Neural cell (in vitro differentiated cells): ENCODE results near the gene PDCD5. TPM values are rescaled to one million over a fixed set of nuclear protein-coding genes. Genes with fewer than 3 reads are reported as not detected.
"Not testable (repeated sequence)": the region's sequence is repeated elsewhere in the genome, so short reads cannot be mapped to it uniquely, and the experiment has no call there.

ENCODE experiments used
- H2AFZ ChIP-seq: fragments of 200-600, 300-800 bp; sonication (generic), shearing (Covaris generic); 2 replicates; pipeline ENCODE4 v1.6.0; 2014; ENCODE audit warnings: low read depth, mild to moderate bottlenecking, antibody characterized with exemption, low read length, moderate library complexity
- H3F3A ChIP-seq: fragments of 200-600 bp; shearing (Covaris generic); 2 replicates; pipeline ENCODE4 v1.6.1; 2016; ENCODE audit warnings: mild to moderate bottlenecking, moderate library complexity, mixed read lengths, antibody characterized with exemption, low read length; ENCODE audit not compliant: insufficient read depth, poor library complexity, severe bottlenecking
- H3K27ac ChIP-seq: fragments of 200-600, 300-800 bp; sonication (generic), shearing (Covaris generic); 2 replicates; pipeline ENCODE4 v1.5.1; 2014; ENCODE audit warnings: mild to moderate bottlenecking, low read length, moderate library complexity
- H3K27me3 ChIP-seq: fragments of 300-800, 200-600 bp; sonication (generic), shearing (Covaris generic); 2 replicates; pipeline ENCODE4 v1.6.0; 2014; ENCODE audit warnings: mild to moderate bottlenecking, low read depth, low read length, moderate library complexity; ENCODE audit not compliant: insufficient read depth
- H3K36me3 ChIP-seq: fragments of 300-800, 200-600 bp; sonication (generic), shearing (Covaris generic); 2 replicates; pipeline ENCODE4 v1.5.1; 2014; ENCODE audit warnings: mild to moderate bottlenecking, antibody characterized with exemption, low read length, moderate library complexity; ENCODE audit not compliant: insufficient read depth
- H3K4me2 ChIP-seq: fragments of 300-800, 200-600 bp; sonication (generic), shearing (Covaris generic); 2 replicates; pipeline ENCODE4 v1.6.0; 2014; ENCODE audit warnings: mild to moderate bottlenecking, low read length
- H3K4me3 ChIP-seq: fragments of 300-800, 200-600 bp; sonication (generic), shearing (Covaris generic); 2 replicates; pipeline ENCODE4 v1.5.1; 2014; ENCODE audit warnings: mild to moderate bottlenecking, low read length, moderate library complexity
- H3K79me2 ChIP-seq: fragments of 200-600 bp; shearing (Covaris generic); replicated peaks from 2 replicates; pipeline ENCODE4 v1.6.0; 2014; ENCODE audit warnings: mild to moderate bottlenecking, low read length, moderate library complexity; ENCODE audit not compliant: insufficient read depth
- H3K9ac ChIP-seq: fragments of 300-800, 200-600 bp; sonication (generic), shearing (Covaris generic); 2 replicates; pipeline ENCODE4 v1.6.1; 2016; ENCODE audit warnings: mild to moderate bottlenecking, low read length, mixed read lengths
- H3K9me2 ChIP-seq: fragments of 200-600 bp; shearing (Covaris generic); 2 replicates; pipeline ENCODE4 v1.6.1; 2016; ENCODE audit warnings: mild to moderate bottlenecking, low read length, mixed read lengths; ENCODE audit not compliant: insufficient read depth
- H3K9me3 ChIP-seq: fragments of 200-600, 300-800 bp; sonication (generic), shearing (Covaris generic); 2 replicates; pipeline ENCODE4 v1.6.1; 2016; ENCODE audit warnings: mild to moderate bottlenecking, mixed run types, low read length, moderate library complexity, mixed read lengths
- H4K20me1 ChIP-seq: fragments of 200-600 bp; shearing (Covaris generic); 2 replicates; pipeline ENCODE4 v1.6.1; 2016; ENCODE audit warnings: mild to moderate bottlenecking, mixed run types; ENCODE audit not compliant: insufficient read depth
- EP300 ChIP-seq: fragments of 450-650 bp; conservative IDR thresholded peaks from 2 replicates; pipeline ENCODE4 v1.6.1; 2014; ENCODE audit warnings: antibody characterized with exemption, mild to moderate bottlenecking, moderate library complexity; ENCODE audit not compliant: poor library complexity, severe bottlenecking
- EZH2 ChIP-seq: fragments of 200-600, 300-800 bp; shearing (Covaris generic), sonication (generic); IDR thresholded peaks from 2 replicates; pipeline ENCODE4 v1.6.1; 2014; ENCODE audit warnings: antibody characterized with exemption, low read length, borderline replicate concordance, mild to moderate bottlenecking; ENCODE audit not compliant: insufficient read depth, poor library complexity, severe bottlenecking
- MXI1 ChIP-seq: fragments of 450-650 bp; conservative IDR thresholded peaks from 2 replicates; pipeline ENCODE4 v1.6.1; 2014; ENCODE audit warnings: antibody characterized with exemption, mild to moderate bottlenecking; ENCODE audit not compliant: poor library complexity, severe bottlenecking
- POLR2AphosphoS5 ChIP-seq: IDR thresholded peaks from 2 replicates; pipeline ENCODE4 v1.6.1; 2012
- RAD21 ChIP-seq: fragments of 450-650 bp; conservative IDR thresholded peaks from 2 replicates; pipeline ENCODE4 v1.6.1; 2014; ENCODE audit warnings: antibody characterized with exemption, mild to moderate bottlenecking, moderate library complexity
- SMC3 ChIP-seq: fragments of 450-650 bp; conservative IDR thresholded peaks from 2 replicates; pipeline ENCODE4 v1.6.1; 2014; ENCODE audit warnings: antibody characterized with exemption, mild to moderate bottlenecking, moderate library complexity; ENCODE audit not compliant: poor library complexity
- TAF1 ChIP-seq: IDR thresholded peaks from 2 replicates; pipeline ENCODE4 v1.6.1; 2012; ENCODE audit warnings: low read depth
- polyA plus RNA-seq: library from polyadenylated mRNA; depleted of rRNA; stranded (reverse); fragments of >200 nt; gene quantifications from 2 replicates; pipeline ENCODE4 v1.2.3, GENCODE V29; 2014
- TF ChIP-seq, protein P1 (sequence below): IDR thresholded peaks from 2 replicates; pipeline ENCODE4 v1.6.1; 2012; ENCODE audit warnings: borderline replicate concordance
- TF ChIP-seq, protein P2 (sequence below): fragments of 450-650 bp; IDR thresholded peaks from 2 replicates; pipeline ENCODE4 v1.5.1; 2014; ENCODE audit warnings: antibody characterized with exemption, mild to moderate bottlenecking, moderate library complexity; ENCODE audit not compliant: poor library complexity, severe bottlenecking

The PDCD5 gene
- polyA plus RNA-seq, 1 donor from 2014 or later: 189 TPM

DNA sequence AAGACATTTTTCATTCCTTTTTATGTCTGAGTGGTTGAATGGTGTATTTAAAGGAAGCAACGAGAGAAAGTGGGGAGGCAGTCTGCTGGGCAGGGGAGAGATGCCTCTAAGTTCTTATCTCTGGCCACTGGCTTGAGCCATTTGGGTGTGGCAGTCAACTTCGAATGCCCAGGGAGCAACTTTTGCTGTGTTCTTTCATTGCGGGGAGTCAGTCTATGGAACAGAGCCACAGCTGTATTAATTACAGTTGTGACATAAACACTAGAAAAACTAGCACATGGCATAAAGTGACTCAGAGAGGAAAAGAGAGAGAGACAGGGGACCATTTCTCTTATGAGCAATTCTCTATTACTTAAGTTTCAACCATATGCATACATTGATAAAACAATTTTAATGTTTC lies 40.4 kb upstream of the PDCD5 start:
- no peaks in the 10 kb centered on the region for H3K36me3 ChIP-seq
- H4K20me1 ChIP-seq: no peaks in the 10 kb centered on the region
- no peak overlapping the region for H3K9ac ChIP-seq
- H3K27me3 ChIP-seq: no peaks in the 10 kb centered on the region
- no peaks in the 10 kb centered on the region for H3K9me3 ChIP-seq
- no peaks in the 10 kb centered on the region for H3K9me2 ChIP-seq
- TF ChIP-seq, protein P1, sequence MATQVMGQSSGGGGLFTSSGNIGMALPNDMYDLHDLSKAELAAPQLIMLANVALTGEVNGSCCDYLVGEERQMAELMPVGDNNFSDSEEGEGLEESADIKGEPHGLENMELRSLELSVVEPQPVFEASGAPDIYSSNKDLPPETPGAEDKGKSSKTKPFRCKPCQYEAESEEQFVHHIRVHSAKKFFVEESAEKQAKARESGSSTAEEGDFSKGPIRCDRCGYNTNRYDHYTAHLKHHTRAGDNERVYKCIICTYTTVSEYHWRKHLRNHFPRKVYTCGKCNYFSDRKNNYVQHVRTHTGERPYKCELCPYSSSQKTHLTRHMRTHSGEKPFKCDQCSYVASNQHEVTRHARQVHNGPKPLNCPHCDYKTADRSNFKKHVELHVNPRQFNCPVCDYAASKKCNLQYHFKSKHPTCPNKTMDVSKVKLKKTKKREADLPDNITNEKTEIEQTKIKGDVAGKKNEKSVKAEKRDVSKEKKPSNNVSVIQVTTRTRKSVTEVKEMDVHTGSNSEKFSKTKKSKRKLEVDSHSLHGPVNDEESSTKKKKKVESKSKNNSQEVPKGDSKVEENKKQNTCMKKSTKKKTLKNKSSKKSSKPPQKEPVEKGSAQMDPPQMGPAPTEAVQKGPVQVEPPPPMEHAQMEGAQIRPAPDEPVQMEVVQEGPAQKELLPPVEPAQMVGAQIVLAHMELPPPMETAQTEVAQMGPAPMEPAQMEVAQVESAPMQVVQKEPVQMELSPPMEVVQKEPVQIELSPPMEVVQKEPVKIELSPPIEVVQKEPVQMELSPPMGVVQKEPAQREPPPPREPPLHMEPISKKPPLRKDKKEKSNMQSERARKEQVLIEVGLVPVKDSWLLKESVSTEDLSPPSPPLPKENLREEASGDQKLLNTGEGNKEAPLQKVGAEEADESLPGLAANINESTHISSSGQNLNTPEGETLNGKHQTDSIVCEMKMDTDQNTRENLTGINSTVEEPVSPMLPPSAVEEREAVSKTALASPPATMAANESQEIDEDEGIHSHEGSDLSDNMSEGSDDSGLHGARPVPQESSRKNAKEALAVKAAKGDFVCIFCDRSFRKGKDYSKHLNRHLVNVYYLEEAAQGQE: no peak
- no peak for TF ChIP-seq EP300
- H2AFZ ChIP-seq: no peak overlapping the region
- H3K4me3 ChIP-seq: no peak overlapping the region
- no peak overlapping the region for H3K27ac ChIP-seq
- no peaks in the 10 kb centered on the region for H3F3A ChIP-seq
- no peaks in the 10 kb centered on the region for H3K79me2 ChIP-seq
- H3K4me2 ChIP-seq: no peak overlapping the region

- not testable (repeated sequence) for H3K27me3 ChIP-seq, H3K9ac ChIP-seq, H3K79me2 ChIP-seq, H2AFZ ChIP-seq, H3K36me3 ChIP-seq, H3F3A ChIP-seq, H3K9me2 ChIP-seq, H3K4me3 ChIP-seq, H4K20me1 ChIP-seq, H3K9me3 ChIP-seq, H3K4me2 ChIP-seq, H3K27ac ChIP-seq
Observed at GRCh38 chr19:32541376-32541775, 39.6 kb upstream of the PDCD5 start.

DNA sequence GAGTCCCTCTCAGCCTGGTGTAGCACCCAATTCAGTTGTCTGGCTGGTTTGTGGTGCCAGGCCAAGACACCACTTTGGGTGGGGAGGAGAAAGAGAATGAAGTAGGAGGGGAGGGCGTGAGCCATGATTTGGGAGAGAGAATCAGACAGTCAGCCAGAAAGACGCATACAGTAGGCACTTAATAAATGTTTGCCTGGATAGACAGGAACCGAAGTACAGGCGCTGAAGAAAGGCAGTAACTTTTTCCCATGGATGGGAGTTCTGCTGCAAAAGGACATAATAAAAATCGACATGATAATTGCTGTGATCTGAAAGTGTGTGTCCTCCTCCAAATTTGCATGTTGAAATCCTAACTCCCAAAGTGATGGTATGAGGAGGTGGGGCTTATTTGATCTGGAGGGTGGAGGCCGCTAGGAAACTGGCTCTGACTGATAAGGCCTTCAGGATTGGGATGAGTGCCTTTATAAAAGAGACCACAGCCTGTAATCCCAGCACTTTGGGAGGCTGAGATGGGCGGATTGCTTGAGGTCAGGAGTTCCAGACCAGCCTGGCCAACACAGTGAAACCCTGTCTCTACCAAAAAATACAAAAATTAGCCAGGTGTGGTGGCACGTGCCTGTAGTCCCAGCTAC lies 38.4 kb upstream of the PDCD5 start:
- Histone ChIP-seq H4K20me1 (no peaks in the 10 kb centered on the region), H3K9ac (no peak overlapping the region), H3K79me2 (no peaks in the 10 kb centered on the region), H3K9me3 (no peaks in the 10 kb centered on the region), H2AFZ (no peak overlapping the region), H3K4me3 (no peak overlapping the region), H3F3A (no peaks in the 10 kb centered on the region), H3K27me3 (no peaks in the 10 kb centered on the region), H3K4me2 (no peak overlapping the region), H3K36me3 (no peaks in the 10 kb centered on the region), H3K27ac (no peak overlapping the region), H3K9me2 (no peaks in the 10 kb centered on the region)
- TF ChIP-seq RAD21 (no peak), POLR2AphosphoS5 (no peak), EP300 (no peak), EZH2 (no peak), TAF1 (no peak), MXI1 (no peak), SMC3 (no peak)
- TF ChIP-seq, protein P1: no peak
- TF ChIP-seq, protein P2, sequence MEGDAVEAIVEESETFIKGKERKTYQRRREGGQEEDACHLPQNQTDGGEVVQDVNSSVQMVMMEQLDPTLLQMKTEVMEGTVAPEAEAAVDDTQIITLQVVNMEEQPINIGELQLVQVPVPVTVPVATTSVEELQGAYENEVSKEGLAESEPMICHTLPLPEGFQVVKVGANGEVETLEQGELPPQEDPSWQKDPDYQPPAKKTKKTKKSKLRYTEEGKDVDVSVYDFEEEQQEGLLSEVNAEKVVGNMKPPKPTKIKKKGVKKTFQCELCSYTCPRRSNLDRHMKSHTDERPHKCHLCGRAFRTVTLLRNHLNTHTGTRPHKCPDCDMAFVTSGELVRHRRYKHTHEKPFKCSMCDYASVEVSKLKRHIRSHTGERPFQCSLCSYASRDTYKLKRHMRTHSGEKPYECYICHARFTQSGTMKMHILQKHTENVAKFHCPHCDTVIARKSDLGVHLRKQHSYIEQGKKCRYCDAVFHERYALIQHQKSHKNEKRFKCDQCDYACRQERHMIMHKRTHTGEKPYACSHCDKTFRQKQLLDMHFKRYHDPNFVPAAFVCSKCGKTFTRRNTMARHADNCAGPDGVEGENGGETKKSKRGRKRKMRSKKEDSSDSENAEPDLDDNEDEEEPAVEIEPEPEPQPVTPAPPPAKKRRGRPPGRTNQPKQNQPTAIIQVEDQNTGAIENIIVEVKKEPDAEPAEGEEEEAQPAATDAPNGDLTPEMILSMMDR: no peak
